BE2C (cell line): ENCODE data around the gene MMP7.

Experiments
- DNase-seq: peaks from one replicate; pipeline ENCODE4 v3.0.0-alpha.2; 2020
- H3K27me3 ChIP-seq: fragments of 250-450 bp; sonication (Bioruptor Pico); 2 replicates; pipeline ENCODE4 v1.5.1; 2020; ENCODE audit warnings: mild to moderate bottlenecking
- H3K36me3 ChIP-seq: fragments of 250-450 bp; sonication (Bioruptor Pico); 2 replicates; pipeline ENCODE4 v1.5.1; 2020; ENCODE audit warnings: mild to moderate bottlenecking
- H3K4me1 ChIP-seq: fragments of 250-450 bp; sonication (Bioruptor Pico); 2 replicates; pipeline ENCODE4 v1.5.1; 2020
- H3K4me3 ChIP-seq: 2 replicates; pipeline ENCODE4 v1.5.1; 2011; ENCODE audit warnings: low read depth, low read length
- H3K9me3 ChIP-seq: fragments of 250-450 bp; sonication (Bioruptor Pico); 2 replicates; pipeline ENCODE4 v1.5.1; 2020
- CTCF ChIP-seq: IDR thresholded peaks from 2 replicates; pipeline ENCODE4 v1.5.1; 2012; ENCODE audit warnings: mild to moderate bottlenecking, low read depth, low read length

MMP7 gene

GRCh38 chr11:102546923-102547471 lies 16.4 kb upstream of the MMP7 start:
- no peaks in the 10 kb centered on the region for H3K4me1 ChIP-seq
- no peak for TF ChIP-seq CTCF
- no peaks in the 10 kb centered on the region for H3K9me3 ChIP-seq
- H3K36me3 ChIP-seq: no peaks in the 10 kb centered on the region
- 0 out of 2 replicates have a peak, but pooled peaks cover 4% of the 10 kb centered on the region for H3K27me3 ChIP-seq
- DNase-seq: no peak
- no peak overlapping the region for H3K4me3 ChIP-seq

- Histone ChIP-seq H3K36me3 (no peaks in the 10 kb centered on the region), H3K4me1 (no peaks in the 10 kb centered on the region), H3K27me3 (0 out of 2 replicates have a peak, but pooled peaks cover 4% of the 10 kb centered on the region), H3K9me3 (no peaks in the 10 kb centered on the region), H3K4me3 (no peak overlapping the region)
- DNase-seq: no peak
- TF ChIP-seq CTCF: no peak
Observed at GRCh38 chr11:102546427-102546826, 15.9 kb upstream of the MMP7 start.

- Histone ChIP-seq H3K4me1 (no peaks in the 10 kb centered on the region), H3K9me3 (no peaks in the 10 kb centered on the region), H3K27me3 (0 out of 2 replicates have a peak, but pooled peaks cover 4% of the 10 kb centered on the region), H3K36me3 (no peaks in the 10 kb centered on the region), H3K4me3 (no peak overlapping the region)
- no peak for DNase-seq
- TF ChIP-seq CTCF: no peak
Observed at GRCh38 chr11:102545701-102546100, 15.2 kb upstream of the MMP7 start.

- Histone ChIP-seq H3K27me3 (peaks cover 4% of the 10 kb centered on the region; the same call in 1 of the 2 replicates), H3K9me3 (no peaks in the 10 kb centered on the region), H3K36me3 (no peaks in the 10 kb centered on the region), H3K4me1 (no peaks in the 10 kb centered on the region), H3K4me3 (no peak overlapping the region)
- TF ChIP-seq CTCF: no peak
- DNase-seq: no peak
Observed at GRCh38 chr11:102544594-102544993, 14.0 kb upstream of the MMP7 start.

- no peaks in the 10 kb centered on the region for H3K4me1 ChIP-seq
- no peak for DNase-seq
- no peak overlapping the region for H3K4me3 ChIP-seq
Observed at GRCh38 chr11:102539567-102539966, 9.0 kb upstream of the MMP7 start.

More at GRCh38 chr11:102539567-102539966, 9.0 kb upstream of the MMP7 start:
- TF ChIP-seq CTCF: no peak
- H3K9me3 ChIP-seq: no peaks in the 10 kb centered on the region
- no peaks in the 10 kb centered on the region for H3K36me3 ChIP-seq
- H3K27me3 ChIP-seq: peaks cover 9% of the 10 kb centered on the region; the same call in 1 of the 2 replicates
